GM19351 (cell line): ENCODE measurements around the gene BYSL.
A peak's percentile ranks its signal among the peaks of the same experiment; 100 is the strongest.

ENCODE experiments used
- ATAC-seq: cut with Tn5 transposase; IDR thresholded peaks from one replicate; pipeline ENCODE4 v1.9.1; 2021; ENCODE audit warnings: mild to moderate bottlenecking, moderate library complexity; ENCODE audit not compliant: unreplicated experiment

Gene BYSL

GRCh38 chr6:41914343-41914742 is 7.0 kb upstream of the BYSL start:
- ATAC-seq: no peak

GRCh38 chr6:41914869-41915530 is 6.3 kb upstream of the BYSL start:
- ATAC-seq: no peak

- ATAC-seq: no peak
Observed at GRCh38 chr6:41917528-41917927, 3.8 kb upstream of the BYSL start.

GRCh38 chr6:41921712-41921998 is 356 bp downstream of the BYSL start:
- ATAC-seq: no peak

- ATAC-seq: no peak
Observed at GRCh38 chr6:41922154-41922553, 855 bp downstream of the BYSL start.

- ATAC-seq: no peak
Observed at GRCh38 chr6:41927253-41927652, 6.0 kb downstream of the BYSL start.

GRCh38 chr6:41929924-41930323 is 8.6 kb downstream of the BYSL start:
- ATAC-seq: no peak

GRCh38 chr6:41931792-41932191 is 10.5 kb downstream of the BYSL start:
- ATAC-seq: no peak

GRCh38 chr6:41932378-41932777 is 11.1 kb downstream of the BYSL start:
- ATAC-seq: no peak

GRCh38 chr6:41934278-41935192 is 13.2 kb downstream of the BYSL start:
- no peak for ATAC-seq

GRCh38 chr6:41935193-41935574 is 13.9 kb downstream of the BYSL start:
- ATAC-seq: no peak

GRCh38 chr6:41935685-41936072 is 14.4 kb downstream of the BYSL start:
- no peak for ATAC-seq

GRCh38 chr6:41936073-41936837 is 15.0 kb downstream of the BYSL start:
- peak; percentile 68 for ATAC-seq

GRCh38 chr6:41937472-41937860 is 16.2 kb downstream of the BYSL start:
- no peak for ATAC-seq

GRCh38 chr6:41937861-41938574 is 16.7 kb downstream of the BYSL start:
- no peak for ATAC-seq

- no peak for ATAC-seq
Observed at GRCh38 chr6:41938590-41939175, 17.4 kb downstream of the BYSL start.

GRCh38 chr6:41939176-41939847 is 18.0 kb downstream of the BYSL start:
- ATAC-seq: no peak

- ATAC-seq: no peak
Observed at GRCh38 chr6:41939848-41940758, 18.8 kb downstream of the BYSL start.

GRCh38 chr6:41940759-41941279 is 19.5 kb downstream of the BYSL start:
- no peak for ATAC-seq
